Right lobe of liver (tissue), 4 donors: ENCODE results near the gene AHI1.

ENCODE experiments used
- CTCF ChIP-seq, 4 donors: fragments of 200-600 bp in 3 of 4; fragments of 450-650 bp in 1 of 4; IDR thresholded peaks; one replicate each; pipeline versions ENCODE4 v1.5.1 to v1.8.0; 2016 to 2022; ENCODE audit warnings: antibody characterized with exemption in 4 of 4, mild to moderate bottlenecking in 2 of 4
- POLR2A ChIP-seq: fragments of 450-650 bp; IDR thresholded peaks from one replicate; pipeline ENCODE4 v1.6.1; 2017; ENCODE audit warnings: antibody characterized with exemption, mild to moderate bottlenecking
- donor health status: DM: no; HTN: no; CAD: no.
- donor health status: DM: no; HTN: no; CAD: no.
- donor health status: DM: no; HTN: yes; CAD: no.

GRCh38 chr6:135354407-135354806, 143.1 kb downstream of the AHI1 start:
- TF ChIP-seq POLR2A (no peak), CTCF (IDR thresholded peaks at IDR 0.05) (no peak)
